Measurements from ENCODE around the gene PPIL1.
"Not testable (repeated sequence)": the region's sequence is repeated elsewhere in the genome, so short reads cannot be mapped to it uniquely, and the experiment has no call there.

The PPIL1 gene
- total RNA-seq, result 3.6 to 31.5 reads per million in 2 donors

DNA sequence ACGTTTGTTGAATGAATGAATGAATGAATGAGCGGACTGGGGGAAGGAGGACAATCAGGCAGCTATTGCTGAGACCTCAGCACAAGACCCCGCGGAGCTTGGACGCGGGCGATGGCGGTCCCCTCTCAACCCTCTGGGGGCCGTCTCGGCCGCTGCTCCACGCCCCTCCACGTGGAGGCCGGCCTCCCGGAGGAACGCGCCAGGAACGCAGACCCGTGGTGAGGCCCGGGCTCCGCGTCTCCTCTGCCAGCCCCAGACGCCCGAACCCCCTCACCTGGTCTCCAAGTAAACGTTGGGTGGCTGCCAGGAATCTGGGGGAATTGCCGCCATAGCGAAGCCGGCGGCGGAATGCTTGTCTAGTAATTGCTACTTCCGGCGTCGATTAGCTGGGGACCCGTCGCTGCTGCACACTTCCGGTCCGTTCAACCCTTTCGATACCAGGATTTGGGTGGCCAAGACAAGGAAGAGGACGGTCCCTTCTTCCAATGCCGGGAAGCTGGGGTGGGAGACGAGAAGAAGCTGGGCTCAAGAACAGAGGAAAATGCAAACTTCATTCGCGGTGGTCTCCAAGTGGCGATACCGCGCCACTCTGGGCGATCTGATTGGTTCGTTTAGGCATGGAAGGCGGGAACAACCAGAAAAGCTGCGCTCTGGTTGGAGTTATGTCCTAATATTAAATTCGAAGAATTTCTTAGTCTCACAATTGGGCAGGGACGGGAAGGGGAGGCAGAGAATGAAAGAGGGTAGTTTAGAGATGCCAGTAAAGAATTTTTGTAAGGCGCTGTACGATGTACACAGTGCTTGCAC is at the start of gene PPIL1:
Gene PPIL1, minus strand, starts transcription at position 361 of the 807 bp plus-strand sequence. Its CDS starts 31 bp downstream, at position 330.
- DNase-seq, result peak; percentile 81

DNA sequence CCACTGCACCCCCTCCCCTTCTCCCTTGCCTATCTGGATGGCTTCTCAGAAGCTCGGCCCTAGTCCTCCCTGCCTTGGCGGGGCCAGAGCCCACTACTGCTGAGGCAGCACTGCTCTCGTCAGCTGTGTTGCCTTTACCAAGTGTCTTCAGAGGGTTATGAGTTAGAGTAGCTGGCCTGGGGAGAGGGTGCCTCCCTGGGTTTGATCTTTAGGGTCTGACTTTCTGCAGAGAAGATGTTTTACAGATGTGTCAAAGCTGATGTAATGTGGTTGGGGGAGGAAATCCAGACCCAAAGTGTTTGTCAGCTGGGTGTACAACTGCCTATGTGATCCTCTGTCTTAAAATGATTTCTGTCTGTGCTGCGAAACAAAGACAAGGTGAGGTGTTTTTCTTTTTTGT is 49.5 kb upstream of the PPIL1 start:
- DNase-seq, result no peak

DNA sequence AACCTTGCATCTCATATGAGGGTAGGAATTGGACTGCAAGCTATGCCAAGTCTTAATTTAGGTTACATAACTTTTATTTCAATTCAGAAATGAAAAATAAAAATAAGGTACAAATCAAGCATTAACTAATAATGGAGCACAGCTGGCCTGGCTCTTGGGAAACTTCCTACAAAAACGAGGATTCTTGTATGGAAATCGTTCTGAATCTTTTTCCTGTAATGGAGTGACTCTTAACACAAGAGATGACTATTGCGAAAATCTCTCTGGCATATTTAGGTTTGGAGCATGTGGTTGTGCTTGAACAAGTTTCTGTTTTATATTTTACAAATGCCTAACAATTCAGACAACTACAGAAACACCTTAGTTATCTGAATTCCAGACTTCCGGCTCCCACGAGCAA is 45.9 kb upstream of the PPIL1 start:
- no peak for DNase-seq

DNA sequence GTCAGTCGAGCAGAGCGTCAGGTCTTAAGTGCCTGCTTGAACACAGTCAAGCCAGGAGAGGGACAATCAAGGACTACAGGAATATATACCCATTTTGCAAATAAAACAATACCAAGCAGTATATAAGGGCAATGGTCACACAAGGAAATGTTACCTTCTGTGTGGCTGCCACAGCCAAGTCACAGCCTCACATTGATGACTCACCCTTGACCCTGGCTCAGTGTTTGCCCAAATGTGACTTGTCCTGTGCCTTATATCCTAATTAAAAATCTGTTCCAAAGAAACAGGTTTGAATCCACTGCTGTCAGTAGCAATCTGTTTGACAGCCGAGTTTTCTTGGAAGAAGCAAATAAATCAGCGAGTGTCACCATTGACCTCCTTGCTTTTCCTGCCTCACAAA is 45.4 kb upstream of the PPIL1 start:
- no peak for DNase-seq

DNA sequence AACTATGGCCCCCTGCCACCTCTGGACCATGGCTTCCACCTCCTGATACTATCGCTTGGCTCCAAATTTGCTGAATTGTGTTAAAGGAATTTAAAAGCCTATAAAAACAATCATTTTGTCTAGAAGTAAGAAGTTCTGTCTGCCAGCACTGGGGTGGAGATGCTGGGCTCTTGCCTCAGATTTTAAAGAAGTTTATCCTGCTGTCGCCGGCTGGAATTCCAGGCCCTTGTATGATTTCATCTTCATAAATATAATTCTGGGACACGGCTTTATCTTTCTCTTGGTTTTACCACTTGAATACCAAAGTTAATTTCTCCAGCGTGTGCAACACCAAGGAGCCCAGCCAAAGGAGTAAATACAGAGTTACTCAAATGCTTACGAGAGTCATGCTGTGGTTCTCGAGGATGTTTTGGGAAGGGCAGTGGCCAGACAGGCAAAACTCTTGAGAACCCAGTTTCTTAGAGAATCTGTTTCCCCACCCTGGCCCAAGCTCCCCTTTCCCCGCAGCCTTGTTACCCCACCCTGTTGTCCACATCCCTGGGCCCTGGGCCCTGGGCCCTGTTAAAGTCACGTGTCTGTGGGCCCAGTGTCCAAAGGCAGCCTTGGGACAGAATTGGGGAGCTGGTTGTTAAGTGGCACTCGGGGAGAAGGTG is 43.1 kb upstream of the PPIL1 start:
- no peak for DNase-seq

DNA sequence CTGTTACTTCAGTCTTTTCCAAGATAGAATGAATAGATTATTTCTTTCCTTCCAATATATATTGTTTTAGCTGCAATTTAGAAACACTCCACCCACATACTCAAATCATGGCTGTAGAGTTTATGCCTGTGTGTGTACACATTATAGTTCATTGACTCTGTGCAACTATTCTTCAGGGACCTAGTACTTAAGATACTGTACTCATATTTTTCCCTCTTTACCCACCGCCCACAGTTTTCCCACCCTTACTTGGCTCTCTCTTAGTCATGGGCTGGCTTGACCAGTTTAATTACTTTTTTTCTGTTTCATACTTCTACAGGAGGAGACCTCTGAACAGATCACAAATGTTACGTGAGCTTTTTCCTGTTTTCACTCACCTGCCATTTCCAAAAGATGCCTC is 41.5 kb upstream of the PPIL1 start:
- no peak for DNase-seq

DNA sequence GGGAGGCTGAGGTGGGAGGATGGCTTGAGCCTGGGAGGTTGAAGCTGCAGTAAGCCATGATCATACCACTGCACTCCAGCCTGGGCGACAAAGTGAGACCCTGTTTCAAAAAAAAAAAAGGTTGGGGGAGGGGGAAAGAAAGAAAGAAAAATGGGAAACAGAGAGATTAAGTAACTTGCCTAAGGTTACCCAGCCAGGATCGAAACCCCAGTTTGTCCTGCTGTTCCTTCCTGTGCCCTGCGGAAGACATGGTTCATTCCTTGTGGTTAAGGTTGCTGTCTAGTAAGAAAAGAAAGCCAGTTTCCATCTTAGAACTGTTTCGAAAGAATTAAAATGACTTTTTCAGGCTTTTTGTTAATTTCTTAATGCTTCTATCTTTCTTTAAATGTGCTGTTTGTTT is 41.0 kb upstream of the PPIL1 start:
- no peak for DNase-seq

DNA sequence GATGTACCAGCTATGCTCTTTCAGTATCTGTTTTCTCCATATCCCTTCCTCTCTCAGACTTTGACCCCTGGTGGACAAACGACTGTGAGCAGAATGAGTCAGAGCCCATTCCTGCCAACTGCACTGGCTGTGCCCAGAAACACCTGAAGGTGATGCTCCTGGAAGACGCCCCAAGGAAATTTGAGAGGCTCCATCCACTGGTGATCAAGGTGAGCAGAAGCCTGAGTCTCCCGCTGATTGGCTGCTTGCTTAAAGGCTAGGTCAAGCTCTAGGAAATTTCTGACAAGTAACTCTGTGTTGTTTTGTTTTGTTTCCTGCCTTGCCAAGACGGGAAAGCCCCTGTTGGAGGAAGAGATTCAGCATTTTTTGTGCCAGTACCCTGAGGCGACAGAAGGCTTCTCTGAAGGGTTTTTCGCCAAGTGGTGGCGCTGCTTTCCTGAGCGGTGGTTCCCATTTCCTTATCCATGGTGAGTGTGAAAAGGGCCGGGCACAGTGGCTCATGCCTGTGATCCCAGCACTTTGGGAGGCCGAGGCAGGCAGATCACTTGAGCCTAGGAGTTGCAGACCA is 39.7 kb upstream of the PPIL1 start:
- peak; percentile 12 for DNase-seq

DNA sequence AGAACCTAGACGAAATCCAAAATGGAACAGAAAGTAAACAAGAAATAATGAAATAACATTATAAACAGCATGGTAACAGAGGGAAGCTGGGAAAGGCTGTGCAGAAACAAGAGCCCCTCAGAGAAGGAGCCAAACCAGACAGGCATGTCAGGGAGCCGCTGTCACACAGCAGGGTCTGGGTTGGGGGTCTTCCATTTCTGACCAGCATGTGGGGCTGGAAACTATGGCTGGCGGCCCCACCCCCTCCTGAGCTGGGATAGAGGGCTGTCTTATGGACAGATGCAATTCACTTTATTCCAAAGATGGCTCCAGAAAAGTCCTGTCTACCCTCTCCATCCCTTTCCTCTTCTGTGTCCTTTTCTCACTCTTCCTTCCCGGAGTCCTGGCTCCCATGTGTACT is 38.5 kb upstream of the PPIL1 start:
- DNase-seq, result no peak

DNA sequence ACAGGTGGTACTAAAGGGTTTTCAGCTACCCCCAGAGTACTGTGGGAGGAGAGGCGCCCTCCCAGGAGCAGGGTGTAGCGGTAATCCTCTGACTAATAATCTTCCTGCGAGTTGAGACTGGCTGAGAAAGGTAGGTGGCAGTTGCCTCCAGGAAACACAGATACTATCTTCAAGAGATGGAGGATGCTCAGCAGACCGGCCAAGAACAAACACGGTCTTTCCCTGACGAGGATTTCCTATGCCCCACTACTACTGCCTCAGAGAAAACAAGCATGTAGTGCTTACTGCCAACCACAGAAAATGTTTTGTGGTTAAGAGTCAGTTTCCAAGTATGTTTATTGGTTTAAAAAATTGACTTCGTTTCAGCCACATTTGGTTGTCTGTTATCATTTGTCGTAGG is 38.0 kb upstream of the PPIL1 start:
- peak; percentile 42 for DNase-seq

DNA sequence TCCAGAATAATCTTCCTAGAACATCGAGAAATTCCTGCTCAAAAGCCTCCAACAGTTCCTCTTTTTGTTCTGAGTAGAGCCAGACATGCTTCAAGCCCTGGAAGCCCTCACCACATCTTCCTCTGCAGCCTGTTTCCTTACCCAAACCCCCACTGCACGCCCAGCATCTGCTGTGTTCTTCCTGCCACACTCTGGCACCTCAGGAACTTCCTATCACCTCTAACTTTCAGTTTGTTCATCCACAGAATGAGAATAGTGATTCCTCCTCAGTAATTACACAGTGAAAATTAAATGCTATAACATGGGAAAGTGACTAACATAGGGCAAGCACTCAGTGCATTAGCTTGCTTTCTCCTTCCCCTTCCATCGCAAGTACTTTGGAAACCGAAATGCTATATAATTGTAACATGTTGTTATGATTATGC is 37.4 kb upstream of the PPIL1 start:
- DNase-seq, result peak; percentile 23

DNA sequence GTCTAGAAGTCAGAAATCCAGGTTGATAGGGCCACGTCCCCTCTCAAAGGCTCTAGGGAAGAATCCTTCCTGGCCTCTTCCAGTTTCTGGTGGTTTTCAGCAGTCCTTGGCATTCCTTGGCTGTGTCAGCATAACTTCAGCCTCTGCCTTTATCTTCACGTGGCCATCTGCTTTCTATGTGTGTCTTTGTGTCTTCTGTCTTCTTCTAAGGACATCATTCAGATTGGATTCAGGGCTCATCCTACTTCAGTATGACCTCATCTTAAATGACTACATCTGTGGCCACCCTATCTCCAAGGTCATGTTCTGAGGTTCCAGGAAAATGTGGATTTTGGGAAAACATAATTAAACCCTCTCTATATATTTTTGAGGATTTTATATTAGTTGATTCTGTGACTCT is 34.1 kb upstream of the PPIL1 start:
- no peak for DNase-seq

DNA sequence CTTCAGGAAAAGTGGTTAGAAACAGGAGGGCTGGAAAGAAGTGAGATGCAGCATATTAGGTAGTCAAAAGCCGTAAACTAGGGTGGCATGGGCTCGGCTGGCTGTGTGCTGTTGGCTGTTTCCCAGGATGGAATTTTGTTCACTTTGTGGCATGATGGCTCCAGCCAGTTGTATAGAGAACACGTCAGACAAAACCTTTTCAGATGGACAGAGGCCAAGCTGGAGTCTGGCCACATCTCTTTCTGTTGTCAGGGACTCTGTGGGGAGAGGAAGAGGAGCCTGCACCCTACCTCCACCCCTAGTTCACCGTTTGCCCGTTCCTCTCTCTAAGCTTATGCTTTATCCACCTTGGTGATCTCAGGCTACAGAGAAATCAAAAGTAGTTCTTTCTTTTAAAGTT is 33.2 kb upstream of the PPIL1 start:
- no peak for DNase-seq

DNA sequence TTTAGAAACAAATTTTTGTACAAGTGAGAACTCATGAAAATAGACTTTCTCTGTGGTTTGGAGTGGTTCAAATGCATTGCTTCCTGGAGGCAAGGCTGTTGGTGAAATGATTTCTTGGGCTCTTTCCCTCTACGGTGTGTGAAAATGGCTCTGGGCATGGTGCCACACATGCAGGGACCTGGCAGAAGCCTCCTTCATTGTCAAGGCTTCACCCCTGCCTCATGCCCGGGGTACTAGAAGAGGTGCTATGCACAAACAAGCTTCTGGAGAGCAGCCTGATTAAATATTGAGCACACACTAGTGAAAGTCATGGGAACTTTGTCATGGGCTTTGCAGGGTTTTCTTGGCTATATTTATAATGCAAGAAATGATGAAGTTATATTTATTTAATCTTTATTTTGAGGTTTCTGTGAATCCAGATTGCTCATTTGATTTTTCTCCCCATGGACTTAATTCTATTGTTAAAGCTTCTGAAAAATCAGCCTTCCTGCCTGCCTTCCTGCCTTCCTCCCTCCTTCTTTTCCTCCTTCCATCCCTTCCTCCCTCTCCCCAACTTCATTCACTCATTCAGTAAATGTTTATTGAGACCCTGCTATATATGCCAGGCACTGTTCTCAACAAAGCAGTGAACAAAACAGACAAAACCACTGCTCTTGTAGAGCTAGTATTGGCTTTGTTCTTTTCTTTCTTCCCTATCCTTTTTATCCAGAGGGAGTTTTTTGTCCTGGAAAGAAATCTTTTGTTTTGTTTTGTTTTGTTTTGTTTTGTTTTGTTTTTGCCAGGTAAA is 32.1 kb upstream of the PPIL1 start:
- DNase-seq, result no peak

DNA sequence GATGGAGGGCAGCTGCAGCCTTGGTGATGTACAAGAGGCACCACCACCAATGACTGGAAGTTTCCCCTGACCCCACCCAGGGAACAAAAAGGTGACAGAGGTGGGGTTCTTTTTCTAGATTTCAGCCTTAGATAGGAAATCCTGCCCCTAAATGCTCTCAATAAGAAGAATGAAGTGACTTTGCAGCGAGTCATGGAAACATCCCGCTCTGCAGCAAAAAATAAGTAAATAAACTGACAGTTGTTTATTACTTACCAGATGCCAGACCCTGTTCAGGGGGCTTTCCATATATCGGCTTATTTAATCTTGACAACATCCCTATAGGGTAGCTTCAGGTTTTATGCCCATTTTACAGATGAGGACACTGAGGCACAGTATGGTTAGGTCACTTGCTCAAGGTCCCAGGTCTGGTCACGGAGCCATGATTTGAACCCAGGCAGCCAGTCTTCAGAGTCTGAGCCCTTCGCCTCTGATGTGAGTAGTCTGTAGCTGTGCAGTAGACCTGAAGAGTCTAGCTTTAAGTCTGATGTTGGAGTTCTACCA is 30.3 kb upstream of the PPIL1 start:
- no peak for DNase-seq

DNA sequence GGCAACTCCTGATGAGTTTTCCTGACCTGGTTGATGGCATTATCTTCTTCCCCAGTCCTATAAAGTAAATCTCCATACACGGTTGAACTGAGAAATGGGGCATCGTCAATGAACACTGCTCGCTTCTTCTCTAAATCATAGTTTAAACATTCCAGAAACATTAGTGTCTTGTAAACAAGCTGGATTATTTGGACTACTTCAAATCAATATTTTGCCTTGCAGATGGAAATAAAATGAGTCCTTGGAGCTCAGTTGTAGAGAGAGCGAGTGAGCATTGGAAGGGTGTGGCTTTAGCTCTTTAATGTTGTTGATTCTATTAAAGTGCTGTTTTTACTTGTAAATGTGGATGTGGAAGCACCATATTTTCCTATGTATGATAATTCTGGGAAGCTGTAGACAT is 29.5 kb upstream of the PPIL1 start:
- no peak for DNase-seq

DNA sequence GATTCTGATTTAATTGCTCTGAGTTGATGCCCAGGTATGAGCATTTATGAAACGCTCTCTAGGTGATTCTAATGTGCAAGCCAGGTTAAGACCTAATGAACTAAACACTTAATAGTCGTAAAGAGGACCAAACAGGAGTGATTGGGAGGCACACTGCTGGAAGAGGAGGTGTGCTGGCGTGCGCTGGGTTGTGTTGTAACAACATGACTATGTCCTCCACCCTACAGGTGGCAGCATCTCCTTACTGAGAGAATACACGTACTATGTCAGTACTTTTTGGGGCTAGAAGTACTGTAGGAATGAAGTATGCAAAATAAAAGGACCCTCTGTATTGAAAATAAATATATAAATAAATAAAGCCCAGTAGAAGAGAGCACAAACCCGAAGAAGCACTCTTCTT is 23.0 kb upstream of the PPIL1 start:
- no peak for DNase-seq

DNA sequence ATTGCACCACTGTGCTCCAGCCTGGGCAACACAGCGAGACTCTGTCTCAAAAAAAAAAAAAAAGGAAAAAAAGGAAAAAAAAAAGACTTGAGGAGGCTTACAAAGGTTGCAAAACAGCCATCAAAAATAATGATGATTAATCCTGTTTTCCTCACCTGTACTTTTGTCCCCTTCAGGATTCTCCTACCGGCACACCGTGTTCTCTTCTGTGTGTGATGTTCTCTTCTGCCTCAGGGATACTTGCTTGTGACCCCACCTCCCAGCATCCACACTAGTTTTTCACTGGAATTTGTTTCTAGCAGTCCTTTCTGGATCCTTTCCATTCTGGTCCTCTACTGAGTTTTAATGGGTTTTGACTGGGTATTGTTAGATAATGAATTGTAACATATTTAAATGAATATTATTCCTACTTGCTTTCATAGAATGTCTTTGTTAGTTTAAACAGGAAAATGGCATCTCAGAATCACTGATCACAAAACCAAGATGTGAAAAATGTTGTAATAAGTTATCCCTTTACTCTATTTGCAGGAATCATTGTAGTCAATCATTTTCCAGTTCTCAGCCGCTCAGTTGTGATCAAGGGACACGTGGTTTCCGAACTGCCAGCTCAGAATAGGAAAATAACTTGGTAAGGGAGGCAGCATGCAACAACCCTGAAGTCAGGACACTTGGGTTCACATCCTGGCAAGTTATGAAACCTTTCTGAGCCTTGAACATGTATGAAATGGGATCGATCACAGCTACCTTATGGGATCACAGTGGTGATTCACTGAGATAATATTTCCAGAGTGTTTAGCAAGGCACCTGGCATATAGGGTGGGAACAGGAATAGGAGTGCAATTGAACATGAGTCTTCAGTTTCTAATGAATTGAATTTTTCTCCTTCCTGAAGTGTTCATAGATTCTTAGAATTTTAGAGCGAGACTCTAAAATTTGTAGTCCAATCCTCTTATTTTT is 19.7 kb upstream of the PPIL1 start:
- DNase-seq, result no peak

DNA sequence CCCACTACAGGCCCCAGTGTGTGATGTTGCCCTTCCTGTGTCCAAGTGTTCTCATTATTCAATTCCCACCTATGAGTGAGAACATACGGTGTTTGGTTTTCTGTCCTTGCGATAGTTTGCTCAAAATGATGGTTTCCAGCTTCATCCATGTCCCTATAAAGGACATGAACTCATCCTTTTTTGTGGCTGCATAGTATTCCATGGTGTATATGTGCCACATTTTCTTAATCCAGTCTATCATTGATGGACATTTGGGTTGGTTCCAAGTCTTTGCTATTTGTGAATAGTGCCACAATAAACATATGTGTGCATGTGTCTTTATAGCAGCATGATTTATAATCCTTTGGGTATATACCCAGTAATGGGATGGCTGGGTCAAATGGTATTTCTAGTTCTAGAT is 16.6 kb upstream of the PPIL1 start:
- not testable (repeated sequence) for DNase-seq

DNA sequence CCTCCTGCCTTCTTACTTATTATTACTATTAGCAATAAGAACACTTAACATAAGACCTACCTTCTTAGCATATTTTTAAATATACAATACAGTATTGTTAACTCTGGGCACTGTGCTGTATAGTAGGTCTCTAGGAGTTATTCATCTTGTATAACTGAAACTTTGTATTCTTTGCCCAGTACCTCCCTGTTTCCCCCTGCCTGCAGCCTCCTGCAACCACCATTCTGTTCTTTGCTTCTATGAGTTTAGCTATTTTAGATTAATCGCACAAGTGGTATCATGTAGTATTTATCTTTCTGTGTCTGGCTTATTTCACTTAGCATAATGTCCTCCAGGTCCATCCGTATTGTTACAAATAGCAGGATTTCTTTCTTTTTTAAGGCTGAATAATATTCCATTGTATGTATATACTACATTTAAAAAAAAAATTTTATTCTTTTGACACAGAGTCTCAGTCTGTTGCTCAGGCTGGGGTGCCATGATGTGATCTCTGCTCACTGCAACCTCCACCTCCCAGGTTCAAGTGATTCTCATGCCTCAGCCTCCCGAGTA is 15.6 kb upstream of the PPIL1 start:
- no peak for DNase-seq
